Measurements from ENCODE around the gene DUSP5.

GRCh38 chr10:110548002-110548401, 50.3 kb downstream of the DUSP5 start:
- TF ChIP-seq CTCF (IDR thresholded peaks at IDR 0.05), result no peak
- no peak for TF ChIP-seq EZH2phosphoT487 (IDR thresholded peaks at IDR 0.05)
- no peak for TF ChIP-seq EZH2 (IDR thresholded peaks at IDR 0.05)

All from neural progenitor cell (in vitro differentiated cells).